IPS-NIHi11 (cell line): ENCODE results near the gene ANG.

Source experiments
- DNase-seq: peaks from one replicate; pipeline ENCODE4 v3.0.0; 2012; ENCODE audit warnings: mixed read lengths, low spot score

The ANG gene

DNA sequence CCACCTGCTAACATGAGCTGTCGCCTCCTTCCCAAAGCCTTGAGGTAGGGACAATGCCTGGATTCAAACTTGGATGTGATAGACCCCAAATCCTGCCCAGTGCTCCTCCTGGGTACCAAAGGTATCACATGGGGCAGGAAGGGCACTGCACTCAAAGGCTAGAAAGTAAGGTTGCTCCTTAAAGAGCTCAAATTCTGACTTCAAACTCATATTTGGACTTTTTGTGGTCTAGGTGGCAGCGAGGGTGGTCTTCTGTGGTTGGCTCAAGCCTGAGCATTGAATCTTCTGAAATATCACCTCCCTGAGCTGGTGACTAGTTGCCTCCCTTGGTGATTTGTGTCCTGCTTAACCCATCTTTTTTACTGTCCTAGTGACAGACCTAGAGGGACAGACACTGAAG lies 12.5 kb upstream of the ANG start:
- no peak for DNase-seq

DNA sequence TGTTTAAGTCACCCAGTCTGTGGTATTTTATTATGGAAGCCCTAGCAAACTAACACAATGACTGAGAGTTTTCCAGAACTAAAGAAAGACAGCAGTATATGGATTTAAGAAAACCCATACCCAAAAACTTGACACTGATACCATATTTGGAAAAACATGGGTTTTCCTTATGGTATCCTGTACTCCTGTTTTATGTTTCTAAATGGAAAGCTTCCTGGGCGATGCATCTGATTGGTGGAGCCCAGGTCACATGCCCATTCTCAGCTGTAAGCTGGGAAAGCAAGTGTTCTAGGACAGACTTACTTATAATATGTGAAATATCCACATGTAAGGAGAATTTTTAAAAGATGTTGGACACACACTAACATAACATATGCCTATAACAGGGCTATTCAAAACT lies 8.7 kb upstream of the ANG start:
- peak; percentile 48 for DNase-seq

DNA sequence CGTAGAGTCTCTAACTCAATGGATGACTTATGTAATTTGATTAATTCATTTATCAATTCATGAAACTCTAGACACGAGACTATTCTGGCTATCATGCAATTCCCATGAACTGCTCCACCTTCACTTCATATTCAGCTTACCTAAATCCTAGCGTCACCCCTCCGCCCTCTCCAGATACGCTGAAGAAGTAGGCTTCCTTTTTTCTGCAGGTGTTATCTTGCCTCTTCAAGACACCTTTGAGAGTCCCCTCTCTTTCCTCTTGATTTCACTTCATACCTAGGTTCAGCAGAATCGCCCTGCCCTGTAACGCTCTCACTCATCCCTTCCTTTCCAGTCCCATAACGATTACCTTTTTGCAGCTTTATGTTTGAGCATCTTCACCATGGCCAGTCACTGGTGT lies 8.2 kb upstream of the ANG start:
- no peak for DNase-seq

DNA sequence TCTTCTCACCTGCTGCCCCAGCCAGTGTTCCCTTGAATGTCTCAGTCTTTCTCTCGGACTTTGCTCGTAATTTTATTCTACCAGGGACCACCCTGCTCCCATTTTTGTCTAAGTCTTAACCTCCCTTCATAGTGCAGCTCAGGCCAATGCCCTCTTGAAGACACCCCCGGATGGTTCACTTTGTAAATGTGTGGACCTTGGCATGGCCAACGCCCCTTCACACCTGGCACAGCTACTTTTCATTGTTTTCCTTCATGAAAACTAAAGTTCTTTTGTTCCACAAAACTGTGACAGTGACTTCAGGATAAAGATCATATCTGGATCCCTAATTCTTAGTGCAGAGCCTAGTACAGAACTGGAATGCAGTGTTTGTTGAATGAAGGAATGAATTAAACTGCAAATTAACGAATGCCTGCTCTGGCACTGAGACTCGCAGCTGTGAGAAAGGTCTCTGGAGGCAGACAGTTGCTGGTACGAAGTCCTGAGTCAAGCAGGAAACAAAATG lies 7.7 kb upstream of the ANG start:
- peak; percentile 68 for DNase-seq

DNA sequence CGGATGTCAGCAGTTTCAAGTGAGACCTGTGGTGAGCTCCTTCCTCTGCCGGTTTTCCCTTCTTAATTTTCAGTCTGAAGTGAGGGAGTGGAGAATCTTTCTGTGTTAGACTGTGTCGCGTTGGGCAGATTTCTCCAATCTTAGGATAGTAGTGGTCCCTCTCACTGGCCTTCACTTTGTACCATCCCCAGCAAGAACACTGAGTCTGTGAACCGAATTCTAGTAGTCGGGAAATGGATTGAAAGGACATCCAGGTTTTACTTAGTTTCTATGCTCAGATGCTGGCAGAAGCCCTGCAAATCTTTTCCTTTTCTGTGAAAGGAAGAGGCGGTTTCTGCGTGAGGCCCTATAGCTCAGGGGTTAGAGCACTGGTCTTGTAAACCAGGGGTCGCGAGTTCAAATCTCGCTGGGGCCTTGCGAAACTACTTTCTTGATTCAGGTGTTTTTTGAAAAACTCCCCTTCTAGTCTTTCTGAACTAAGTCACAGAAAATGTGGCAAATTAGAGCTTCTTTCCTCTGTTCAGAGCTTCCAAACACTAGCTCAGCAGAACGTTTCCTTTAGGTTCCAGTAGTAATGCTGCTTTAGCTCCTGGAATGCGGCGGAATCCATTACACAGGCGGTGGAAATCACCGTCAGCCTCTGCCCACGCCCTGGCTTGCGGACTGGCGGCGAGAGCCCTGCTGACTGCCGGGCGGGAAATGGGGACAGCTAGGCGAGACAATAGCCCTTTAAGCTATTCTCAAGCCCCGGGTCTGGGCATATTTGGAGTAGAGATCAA lies 7.0 kb upstream of the ANG start:
- DNase-seq: peak; percentile 60

DNA sequence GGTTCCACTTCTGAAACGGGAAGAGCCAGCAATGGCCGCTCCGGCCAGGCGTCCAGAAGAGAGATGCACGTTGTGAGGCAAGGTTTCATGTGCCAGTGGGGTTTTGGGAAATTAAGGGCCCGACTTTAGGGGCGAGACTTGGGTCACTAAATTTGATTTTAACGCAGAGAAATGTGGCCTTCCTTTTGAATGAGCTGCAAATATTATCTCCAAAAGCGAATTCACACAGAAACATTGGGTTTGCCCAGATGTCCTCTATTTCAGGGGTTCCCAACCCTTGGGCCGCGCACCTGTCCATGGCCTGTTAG lies 6.5 kb upstream of the ANG start:
- DNase-seq: no peak

DNA sequence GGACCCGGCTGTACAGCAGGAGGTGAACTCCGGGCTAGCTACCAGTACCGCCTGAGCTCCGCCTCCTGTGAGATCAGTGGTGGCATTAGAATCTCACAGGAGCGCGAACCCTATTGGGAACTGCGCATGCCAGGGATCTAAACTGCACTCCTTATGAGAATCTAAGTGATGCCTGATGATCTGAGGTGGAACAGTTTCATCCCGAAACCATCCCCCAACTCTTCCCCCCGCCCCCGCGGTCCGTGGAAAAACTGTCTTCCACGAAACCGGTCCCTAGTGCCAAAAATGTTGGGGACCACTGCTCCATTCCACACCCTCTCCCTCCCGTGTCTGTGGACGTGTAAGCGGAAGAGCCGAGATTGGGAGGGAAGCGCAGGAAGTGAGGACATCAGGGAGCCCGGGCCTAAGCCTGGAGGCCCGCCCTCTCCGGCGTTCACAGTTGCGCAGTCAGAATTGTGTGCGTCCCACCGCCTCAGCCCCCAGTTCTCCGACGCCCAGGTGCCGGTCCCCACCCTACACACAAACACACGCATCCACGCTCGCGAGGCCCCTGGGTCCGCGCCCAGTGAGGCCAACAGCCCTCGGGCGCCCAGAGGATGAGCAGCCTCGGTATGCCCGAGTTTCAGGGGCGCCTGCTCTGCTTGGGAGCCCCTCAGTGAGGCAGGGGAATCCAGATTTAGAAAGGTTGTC lies 6.0 kb upstream of the ANG start:
- peak; percentile 69 for DNase-seq

DNA sequence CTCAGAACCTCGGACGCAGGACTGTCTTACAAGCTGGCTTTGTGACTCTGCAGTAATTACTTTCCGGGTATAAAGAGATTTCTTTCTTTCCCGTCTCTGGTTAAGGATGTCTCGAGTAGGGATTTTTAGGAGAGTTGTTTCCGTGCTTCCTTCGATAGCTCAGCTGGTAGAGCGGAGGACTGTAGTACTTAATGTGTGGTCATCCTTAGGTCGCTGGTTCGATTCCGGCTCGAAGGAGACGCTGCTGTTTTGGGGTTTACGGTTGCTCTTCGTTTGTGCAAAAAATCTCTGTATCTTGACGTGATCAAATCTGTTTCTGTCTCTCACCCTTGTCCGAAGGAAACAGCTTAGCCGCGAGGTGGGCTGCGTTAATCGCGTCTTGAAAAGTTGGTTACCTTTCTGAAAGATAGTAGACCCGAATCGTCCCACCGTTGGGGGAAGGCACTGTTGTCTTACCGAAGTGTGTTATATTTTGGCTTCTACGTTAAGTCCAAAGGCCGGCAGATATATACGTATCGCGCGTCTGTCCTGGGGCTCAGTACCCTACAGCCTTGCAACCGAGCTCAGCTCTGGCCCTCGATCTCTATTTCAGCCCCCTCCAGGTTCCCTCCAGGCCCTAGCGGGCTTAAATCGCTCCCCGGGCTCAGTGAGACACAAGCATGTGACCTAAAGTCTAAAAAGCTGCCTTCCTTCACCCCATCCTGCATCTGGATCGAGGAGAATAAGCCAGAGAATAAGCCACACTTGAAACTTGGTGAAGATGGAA lies 5.3 kb upstream of the ANG start:
- peak; percentile 38 for DNase-seq

DNA sequence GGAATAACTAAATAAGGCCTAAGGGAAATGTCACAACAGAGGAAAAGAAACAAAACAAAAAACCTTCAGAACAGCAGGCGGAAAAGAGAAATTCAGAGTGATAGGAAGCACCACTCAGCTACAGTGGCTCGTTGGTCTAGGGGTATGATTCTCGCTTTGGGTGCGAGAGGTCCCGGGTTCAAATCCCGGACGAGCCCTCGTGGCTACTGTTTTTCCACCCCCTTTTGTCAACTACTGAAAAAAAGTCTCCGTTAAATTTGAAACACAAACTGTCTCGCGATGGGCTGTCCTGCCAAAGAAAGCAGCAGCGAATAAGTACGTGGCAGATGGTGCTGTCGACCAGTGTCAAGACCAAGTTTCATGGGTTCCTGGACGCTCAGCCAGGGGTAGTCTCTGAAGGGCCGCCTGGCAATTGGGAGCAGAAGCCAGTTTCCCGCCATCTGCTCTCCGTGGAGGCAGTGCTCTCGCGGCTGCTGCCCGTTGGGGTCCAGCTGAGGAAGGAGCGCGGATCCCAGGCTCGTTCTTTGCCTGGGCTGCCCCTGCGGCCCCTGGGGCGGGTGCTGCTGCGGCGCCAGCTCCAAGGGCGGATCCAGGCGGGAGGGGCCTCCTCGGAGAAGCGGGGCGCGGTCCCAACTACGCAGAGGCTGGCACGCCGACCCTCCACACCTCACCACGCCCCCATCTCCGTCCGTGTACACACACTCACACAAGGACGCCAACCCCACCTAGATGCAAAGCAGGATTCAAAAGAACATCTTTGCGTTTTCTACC lies 4.5 kb upstream of the ANG start, which contains the start of gene RNASE4:
TSS of gene RNASE4 (plus strand) at position 670 of the 771 bp plus-strand sequence. CDS start 14,812 bp downstream, outside the sequence.
- DNase-seq: peak; percentile 64

DNA sequence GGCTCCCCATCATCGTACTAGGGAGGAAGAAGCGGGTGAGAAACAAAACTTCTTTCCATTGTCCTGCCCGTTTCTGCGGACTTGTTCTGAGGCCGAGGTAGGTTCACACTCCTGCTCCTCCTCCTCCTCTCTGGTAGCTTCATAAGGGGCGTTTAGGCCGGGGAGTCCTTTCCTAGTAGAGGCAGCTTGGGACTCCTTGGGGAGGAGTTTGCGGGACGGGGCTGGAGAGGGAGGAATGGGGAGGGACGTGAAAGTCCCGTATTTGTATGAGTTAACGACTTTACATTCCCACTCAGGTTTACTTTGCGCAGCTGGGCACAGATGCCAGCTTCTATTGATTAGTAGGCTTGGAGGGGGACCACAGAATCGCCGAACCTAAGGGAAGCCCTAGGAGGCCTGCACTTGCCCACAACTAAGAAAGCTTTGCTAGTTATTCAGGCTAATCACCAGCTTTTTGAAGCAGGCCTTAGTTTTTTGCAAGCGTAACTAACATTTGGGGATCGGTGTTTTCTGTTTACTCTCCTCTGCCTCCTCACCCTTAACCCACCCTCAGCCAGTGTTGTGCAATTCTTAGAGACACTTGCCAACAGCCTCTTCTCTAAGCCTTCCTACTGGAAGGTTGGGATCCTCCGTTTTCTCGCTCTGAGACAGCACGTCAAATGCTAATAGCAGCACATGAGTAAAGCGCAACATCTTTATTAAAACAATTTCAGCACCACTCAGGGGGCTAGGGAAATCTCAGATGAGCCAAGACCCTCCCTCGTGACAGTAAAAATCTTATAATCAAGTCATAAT lies 3.7 kb upstream of the ANG start:
- DNase-seq: no peak

DNA sequence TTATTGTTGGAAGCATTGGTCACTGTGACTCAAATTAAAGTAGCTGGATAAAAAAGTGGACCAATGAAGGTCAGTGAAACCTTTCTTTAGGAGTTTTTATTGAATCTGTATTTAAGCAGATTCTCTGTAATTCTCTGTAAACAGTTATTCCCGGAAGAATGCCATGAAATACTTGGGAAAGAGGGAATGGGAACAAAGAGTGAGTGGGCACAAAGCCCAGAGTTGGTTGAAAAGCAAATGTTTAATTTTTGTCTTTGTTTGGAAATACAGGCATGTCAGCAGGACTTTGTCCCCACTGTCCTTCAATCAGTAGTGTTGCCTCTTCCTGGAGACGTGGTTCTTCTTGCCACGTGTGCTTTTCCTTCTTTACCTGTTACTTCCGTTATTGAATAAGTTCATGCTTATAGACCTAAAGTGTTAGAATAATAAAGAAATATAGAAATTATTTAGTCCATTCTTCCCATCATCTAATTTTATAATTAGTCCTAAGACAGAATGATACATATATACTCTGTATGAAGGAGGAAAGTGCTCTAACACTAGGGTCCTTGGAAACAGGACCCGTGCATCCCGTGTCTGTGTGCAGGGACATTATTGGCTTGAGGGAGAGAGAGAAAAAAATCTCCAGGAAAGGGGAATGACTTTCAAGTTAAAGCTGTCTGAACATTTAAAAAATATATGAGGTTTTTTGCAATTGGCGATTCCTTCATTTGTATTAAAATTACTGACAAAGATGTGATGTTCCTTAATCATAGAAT lies 2.0 kb upstream of the ANG start:
- DNase-seq: no peak

DNA sequence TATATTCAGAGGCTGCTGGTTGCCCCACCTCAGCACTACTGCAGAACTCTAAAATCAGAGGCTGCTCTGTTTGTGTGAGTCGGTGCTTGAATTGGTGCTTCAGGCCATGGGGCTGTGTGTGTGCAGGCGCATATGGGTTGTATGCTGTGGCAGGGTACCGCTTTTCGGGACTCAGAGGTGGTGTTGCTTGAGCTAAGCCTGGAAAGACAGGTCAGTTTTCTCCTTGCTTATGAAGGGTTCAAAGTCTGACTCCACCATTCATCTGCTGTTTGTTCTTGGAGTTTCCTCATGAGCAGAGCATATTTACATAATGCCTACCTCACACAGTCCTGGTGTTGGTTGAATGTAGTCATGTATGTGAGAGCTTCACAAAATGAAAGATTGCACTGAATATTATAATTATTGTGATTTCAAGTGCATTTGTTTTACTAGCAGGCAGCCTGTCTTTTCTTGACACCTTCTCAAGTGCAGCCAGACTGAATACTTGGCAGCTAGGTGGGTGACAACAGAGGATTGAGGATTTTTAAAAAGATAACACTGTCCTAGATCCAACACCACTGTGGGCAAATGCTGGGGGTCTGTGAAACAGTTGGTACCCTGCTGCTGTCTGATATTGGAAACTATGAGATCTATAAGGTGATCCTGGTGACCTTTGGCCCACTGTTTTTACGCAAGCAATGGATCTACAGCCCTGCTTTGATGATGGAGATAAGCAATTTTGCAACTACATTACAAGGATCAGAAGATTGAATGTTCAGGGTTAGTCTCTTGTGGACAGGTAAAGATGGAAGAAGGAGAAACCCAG lies 1.0 kb upstream of the ANG start:
- no peak for DNase-seq

DNA sequence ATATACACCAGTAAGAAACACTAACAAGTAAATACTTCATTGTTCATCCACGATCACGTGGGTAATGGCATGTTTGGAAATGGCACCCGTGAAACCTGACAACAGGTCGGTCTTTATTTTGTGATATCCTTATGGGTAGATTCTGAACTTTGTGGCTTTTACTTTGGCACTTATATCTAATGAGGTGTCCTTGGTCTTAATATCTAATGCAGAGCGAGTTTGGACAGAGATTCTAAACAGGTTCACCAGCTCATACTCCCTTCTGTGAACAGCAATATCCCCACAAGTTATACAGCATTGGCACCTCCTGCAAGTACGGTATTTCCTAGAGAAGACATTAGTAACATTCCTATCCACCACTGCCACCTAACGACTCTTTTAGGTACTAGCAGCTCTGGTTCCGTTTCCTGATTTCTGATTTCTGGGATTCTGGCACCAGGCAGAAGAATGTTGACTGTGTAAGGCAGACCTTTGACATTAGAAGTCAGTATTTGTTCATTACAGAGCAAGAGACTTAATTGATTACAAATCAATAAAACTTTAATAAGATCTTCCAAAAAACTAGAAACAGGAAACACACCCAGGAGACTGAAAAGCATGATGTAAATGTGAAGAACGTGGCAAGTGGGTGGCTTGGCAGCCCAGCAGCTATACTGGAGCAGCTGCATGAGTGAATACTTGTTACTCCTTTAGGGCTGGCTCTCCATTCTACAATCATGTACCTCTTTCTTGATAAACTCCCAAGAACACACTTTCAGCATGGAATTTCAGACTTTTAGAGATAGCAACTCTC lies 2.5 kb downstream of the ANG start:
- peak; percentile 70 for DNase-seq

DNA sequence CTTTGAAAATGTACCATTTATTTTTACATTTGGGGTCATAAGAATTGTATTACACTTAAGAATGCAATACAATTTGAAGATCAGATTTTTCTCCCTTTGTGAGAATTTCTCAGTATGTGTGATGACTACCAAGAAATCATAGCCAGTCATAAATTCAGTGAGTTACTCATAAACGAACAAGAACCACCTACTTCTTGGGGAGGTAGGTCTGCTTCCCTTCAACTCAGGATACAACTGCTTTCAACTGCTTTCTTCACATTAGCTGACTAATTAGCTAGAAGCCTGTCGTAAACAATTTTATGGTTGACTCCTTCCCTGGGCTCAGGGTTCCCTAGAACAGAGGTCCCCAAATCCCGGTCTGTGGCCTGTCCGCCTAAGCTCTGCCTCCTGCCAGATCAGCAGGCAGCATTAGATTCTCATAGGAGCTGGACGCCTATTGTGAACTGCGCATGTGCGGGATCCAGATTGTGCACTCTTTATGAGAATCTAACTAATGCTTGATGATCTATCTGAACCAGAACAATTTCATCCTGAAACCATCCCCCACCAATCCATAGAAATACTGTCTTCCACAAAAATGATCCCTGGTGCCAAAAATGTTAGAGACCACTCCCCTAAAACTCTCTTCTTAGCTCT lies 3.7 kb downstream of the ANG start:
- no peak for DNase-seq

DNA sequence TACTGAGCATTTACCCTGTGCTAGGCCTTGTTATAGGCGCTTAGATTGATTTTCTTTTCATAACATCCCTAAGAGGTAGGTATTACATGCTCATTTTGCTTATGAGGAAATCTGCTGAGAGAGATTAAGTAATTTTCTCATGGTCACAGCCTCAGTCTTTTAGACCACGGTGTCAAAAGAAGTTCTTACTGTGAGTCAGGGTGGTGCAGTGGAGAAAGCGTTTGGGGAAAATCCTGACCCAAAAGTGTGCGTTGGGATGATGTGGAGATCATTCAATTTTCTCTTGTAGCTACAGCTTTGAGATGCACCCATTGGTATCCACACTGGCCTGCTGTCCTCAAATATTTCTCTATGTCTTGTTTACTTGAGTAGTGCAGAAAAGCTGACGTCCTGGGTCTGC lies 8.2 kb downstream of the ANG start:
- DNase-seq: no peak

DNA sequence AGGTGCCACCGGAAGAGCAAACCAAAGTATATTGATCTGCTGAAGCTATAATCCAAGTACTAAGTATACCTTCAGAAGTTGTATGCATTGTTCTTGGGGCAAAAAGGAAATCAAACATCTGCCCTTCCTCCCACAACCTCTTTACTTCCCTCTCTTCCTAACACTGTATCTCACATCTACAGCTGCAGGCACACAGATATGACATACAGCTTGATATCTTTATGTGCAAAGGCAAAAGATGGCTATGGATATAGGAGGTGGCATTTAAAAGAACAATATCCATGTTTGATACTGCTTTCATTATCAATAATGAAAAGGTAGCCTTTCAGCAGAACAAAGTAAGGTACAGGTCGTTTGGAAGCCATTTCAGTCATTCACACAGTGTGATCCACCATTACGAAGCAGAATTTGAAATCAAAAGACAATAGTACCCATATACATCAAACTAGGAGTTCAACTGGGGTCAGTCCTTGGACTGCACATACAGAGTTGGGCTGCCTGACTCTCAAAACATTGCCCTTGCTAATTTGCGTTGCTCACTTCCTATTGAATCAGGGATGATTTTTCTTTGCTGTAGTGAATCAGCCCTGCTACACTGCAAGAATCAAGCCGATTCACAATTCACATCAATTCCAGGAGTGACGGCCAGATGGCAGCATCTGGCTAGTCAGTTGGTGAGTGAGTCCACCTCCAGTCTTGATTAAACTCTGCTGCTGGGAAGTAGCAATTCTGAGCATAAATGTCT lies 8.9 kb downstream of the ANG start:
- DNase-seq: peak; percentile 59

DNA sequence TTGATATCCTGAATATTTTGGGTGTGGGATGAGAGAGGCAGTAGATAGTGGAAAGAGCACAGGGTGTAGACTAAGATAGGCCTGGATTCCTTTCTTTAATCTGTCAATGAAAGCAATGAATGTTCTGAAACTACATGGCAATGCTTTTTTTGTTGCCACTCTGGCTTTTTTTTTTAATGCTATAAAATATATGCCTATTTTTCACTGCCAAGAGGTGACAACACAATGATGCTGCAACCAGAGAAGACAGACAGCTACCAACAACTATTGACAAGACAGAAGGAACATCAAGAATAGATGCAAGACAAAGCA lies 9.4 kb downstream of the ANG start:
- DNase-seq: no peak

DNA sequence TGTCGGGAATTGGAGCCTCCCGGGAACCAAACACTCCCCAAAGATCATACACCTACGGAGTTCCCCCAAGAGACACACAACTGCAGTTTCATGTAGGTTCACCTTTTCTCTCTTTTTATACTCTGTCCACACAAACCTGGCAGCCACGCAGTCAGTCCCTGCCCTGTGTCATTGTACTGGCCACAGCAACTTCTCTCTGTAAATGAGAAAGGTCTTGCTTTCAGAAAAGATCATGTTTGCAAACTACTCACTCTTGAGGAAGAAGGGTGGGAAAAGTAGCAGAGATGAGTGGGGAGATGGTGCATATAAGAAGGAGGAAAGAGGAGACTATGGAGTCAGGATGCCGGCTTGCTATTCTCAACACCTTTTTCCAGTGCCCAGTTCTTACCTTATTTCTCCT lies 10.4 kb downstream of the ANG start:
- DNase-seq: no peak
